Right lung (tissue), 5 donors: ENCODE results near the gene SPA17. TPM values are rescaled to one million over a fixed set of nuclear protein-coding genes. Genes with fewer than 3 reads are reported as not detected.

ENCODE experiments used
- DNase-seq, 2 donors: peaks; one replicate each; pipeline ENCODE4 v3.0.0-alpha.2; 2013
- polyA plus RNA-seq, 5 donors: library from polyadenylated mRNA; unstranded; fragments of 120-200 nt; gene quantifications; one replicate each; pipeline versions ENCODE4 v1.2.1 to v1.2.3, GENCODE V29; 2013; ENCODE audit warnings: inconsistent platforms in 1 of 5, low replicate concordance in 1 of 5; ENCODE audit not compliant: insufficient read length in 5 of 5, insufficient read depth in 1 of 5

SPA17 gene
- polyA plus RNA-seq, 5 donors = 12.3 to 19.1 (median 15.6) TPM

DNA sequence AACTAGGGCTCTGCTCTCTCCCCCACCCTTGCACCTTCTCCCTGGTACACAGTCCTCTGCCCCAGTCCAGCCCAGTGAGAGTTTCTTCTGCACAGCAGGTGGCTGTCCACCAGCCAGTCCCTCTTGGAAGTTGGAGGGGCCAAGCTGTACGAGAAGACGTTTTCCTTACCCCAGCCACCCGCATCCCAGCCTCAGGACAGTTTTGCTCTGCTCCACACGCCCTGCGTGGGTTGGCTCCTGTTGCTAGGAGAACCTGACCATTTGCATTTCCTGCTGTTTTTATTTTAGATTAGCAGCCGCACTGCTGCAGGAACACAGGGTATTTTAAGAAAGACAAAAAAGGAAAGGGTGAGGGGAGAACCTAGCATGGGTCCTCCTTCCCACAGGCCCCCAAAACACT is 48.5 kb downstream of the SPA17 start:
- DNase-seq = no peak

DNA sequence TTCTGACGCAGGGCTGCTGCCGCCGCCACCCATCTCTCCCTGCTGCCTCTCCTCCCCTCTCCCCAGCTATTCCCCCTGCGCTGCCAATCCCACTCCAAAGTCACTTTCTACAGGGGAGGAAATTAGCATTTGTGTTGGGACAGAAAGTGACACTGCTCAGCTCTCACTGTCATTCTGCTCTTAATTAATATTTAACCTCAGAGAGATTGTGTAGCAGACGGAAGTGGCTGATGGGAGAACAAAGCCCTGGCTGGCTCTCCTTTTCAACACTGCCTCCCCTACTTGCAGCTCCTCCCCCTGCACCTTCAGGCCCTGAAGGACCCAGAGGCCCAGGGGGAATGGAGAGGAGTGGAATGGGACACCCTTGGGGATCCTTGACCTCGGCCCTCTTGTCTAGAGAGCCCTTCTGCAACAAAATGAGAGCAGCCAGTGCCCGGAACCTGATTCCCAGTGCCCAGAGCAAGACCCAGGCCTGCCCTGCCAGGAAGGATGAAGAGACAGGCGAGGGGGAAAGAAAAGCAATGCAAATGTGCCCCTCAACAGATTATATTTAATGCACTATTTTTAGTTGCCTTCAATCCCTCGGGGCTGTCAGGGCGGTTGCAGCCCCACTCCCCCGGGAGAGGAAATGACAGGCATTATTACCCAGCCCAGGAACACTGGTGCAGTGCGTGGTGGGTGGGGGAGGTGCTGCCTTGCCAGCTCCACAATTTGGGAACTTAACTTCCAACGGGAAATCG is 51.4 kb downstream of the SPA17 start:
- peak in 1 of 2 donors; percentile 60 for DNase-seq

DNA sequence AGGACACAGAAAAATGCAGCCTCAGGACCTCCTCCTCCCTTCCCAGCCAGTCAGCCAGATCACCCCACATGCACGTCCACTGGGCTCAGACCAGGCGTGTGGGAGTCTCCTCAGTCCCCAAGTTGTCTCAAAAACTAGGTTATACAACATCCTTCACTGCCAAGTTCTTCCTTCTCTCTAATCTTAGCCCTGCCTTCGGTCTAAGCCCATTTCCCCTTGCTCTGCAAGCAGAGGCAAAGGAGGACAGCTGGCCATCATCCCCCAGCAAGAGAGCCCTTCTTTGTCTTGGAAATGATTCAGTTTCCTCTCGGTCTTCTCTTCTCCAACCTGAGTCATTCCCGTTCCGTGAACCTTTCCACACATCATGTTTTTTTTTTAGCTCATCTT is 52.0 kb downstream of the SPA17 start:
- DNase-seq = no peak

DNA sequence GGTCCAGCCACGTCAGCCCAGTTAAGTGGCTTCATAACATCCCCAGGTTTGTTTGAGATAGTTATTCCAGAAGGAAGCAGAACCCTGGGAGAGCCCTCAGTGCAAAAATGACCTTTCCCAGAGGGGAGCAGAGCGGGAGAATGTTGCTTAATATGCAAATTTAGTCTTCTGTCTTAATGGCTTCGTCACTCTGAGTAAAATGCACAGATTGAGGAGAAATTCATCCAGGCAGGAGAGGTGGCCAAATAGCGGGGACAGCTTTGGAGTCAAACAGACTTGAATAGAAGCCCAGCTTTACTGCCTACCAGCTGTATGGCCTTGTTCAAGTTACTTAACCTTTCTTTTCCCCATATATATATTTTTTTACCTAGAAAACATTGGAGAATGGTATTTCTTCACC is 53.8 kb downstream of the SPA17 start:
- no peak for DNase-seq

DNA sequence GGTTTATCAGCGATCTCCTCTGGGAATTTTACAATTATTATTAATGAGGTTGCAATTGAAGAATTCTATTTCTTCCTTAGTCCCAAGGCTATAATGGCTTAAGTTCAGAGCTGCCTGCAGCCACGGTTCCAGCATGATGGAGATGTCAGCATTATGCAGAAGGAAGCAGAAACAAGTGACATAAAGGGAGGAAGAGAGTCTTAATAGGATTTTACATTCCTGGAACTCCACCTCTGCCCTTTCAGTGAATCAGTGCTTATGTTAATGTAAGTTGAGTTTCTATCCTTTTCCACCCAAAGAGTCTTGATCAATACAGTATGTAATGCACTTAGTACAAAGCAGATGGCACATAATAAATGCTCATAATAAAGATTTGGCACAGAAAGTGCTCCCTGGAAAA is 54.4 kb downstream of the SPA17 start:
- no peak for DNase-seq

DNA sequence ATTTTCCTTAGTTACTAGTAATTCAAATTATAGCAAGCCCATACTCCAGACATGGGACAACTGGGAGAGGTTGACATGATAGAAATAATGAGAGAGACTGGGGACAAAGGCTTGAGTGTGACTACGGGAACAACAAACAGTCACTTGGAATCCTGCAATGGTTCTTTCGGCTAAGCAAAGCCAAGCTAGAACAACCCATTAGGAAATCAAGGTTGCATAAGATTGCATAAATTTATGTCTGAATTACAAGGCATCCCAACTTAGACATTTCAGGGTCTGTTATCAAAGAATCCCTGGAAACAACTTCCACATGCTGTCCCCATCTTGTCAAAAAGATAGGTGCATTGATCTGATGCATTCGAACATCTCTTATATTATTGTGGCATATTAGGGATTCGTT is 55.9 kb downstream of the SPA17 start:
- DNase-seq = no peak

DNA sequence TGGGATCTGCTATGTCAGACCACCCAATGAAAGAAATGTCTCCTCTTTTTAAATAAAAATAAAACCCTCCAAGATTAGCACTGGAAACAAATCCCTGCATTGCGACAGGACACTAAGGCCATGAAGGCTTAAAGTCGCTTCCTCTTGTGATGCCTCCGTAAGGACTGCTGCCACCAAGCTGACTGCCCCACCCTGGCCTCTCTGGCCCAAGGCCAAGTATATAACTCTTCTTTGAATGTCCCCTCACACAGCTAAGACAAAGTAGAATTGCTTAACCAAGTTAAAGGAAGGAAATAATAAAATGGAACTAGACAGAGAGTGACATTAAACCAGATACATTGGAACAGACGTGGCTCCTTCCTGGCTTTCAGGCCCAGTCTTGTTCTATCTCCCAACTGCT is 58.5 kb downstream of the SPA17 start:
- no peak for DNase-seq

DNA sequence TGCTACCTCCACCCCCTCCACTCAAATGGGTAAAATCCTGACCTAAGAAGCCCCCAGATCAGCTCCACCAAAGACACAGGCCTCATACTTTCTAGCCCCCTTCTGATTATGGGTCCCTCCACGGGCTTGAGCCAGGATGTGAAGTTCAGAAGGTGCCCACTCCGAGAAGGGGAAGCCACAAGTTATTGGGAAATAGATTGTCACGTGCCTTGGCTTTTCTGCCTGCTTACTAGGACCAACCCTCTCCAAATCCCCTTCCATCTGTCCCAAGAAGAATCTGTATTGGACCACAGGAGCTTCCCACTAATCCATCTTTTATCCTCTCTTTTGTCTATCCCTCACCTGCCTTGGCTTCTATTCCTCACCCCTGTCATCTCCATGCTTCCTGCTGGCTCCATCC is 63.0 kb downstream of the SPA17 start:
- DNase-seq = no peak

DNA sequence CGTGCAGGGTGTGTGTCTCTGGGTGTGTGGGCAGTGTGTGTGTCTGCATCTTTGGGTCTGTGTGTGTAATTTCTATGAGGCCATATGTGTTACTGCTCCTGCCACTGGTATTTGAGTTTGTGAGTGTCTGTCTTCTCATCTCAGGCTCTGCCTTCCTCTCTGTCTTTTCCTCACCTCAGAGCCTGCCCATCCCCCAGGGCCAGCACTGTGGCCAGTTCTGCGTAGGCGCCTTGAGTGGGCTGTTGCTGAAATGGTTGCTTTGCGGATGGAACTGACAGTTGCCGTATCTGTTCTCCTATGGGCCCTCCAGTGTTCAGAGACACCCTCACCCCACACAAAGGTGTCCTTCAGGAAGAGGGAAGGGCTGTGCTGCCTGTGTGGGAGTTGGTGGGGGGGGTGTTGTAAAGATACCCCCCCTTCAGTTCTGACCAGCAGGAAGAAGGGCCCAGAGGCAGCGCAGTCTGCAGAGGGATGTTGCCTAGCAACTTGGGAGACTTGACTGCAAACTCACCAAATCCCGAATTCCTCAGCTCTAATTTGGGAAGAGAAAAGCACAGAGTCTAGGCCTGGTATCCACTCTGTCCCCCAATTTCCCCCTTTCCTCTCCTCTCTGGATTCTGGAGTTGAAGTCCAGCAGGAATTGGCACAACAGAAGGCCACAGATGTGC is 64.1 kb downstream of the SPA17 start:
- DNase-seq = no peak

DNA sequence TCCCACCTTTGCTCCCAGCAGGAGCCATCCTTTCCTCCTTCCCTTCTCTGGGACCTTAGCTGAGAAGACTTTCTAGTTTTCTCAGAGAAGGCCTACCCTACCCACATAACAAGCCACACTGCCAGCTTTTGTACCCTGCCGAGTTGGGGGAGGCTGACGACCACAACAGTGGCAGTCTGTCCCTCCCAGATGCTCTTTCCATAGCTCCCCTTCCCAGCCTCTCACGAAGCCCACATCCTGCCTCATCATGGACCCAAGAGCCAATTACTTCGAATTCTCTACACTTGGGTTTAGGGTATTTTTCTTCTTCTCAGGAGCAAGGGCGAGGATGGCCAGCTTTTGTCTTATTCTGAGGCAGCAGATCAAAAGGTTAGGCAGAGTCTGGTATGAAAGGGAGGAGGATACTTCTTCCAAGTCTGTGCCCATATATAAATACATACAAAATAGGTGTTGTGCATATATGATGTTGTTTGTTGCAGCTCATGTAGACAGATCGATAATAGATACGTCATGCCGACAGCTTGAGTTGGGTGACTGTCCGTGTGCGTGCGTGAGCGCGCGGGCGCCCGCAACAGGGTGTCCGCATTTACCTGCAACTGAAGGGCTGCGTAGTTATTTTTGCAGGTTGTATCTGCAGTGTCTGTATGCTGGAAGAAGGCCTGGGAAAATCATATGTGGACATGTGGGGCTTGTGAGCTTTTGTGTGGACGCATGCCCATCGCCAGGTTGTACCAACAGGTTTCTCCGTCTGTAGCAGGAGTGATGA is 65.2 kb downstream of the SPA17 start:
- DNase-seq = no peak

DNA sequence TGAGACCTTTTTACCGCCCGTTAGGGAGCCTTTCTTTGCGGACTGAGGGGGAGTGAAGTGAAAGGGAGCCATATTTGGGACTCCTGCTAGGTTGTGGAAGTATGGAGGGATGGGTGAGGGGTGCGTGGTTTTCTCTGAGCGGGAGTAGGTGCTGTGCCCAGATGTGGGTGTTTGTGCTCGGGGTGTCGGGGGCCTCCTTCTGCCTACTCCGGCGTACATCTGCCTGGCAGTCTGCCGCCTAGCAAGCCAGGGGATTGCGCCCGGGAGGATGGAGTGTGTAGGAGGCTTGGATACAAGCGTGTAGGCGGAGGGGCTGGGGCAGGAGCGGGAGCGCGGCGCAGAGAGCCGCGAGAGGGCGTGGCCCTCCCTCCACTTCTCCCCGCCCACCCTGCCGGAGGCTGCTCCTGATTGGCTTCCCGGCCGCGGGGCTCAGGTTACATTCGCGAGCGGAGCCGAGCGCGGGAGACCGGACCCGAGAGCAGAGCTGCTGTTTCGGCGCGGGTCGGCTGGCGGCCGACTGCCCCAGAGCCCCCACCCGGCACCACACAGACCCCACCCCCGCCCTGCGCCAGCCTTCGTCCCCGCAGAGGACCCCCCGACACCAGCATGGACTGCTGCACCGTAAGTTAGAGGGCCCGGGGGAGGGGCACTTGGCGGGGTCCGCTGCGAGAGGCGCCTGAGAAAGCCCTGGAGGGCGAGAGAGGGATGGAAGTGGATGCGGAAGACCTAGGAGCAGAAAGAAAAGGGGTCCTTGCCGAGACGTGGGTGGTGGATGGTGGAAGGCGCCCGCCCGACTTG is 66.0 kb downstream of the SPA17 start, which contains the start of gene NRGN:
Gene NRGN, plus strand, starts transcription at position 464 of the 798 bp plus-strand sequence. Its CDS starts 143 bp downstream, at position 607.
- peak; percentile 88 to 91 for DNase-seq

DNA sequence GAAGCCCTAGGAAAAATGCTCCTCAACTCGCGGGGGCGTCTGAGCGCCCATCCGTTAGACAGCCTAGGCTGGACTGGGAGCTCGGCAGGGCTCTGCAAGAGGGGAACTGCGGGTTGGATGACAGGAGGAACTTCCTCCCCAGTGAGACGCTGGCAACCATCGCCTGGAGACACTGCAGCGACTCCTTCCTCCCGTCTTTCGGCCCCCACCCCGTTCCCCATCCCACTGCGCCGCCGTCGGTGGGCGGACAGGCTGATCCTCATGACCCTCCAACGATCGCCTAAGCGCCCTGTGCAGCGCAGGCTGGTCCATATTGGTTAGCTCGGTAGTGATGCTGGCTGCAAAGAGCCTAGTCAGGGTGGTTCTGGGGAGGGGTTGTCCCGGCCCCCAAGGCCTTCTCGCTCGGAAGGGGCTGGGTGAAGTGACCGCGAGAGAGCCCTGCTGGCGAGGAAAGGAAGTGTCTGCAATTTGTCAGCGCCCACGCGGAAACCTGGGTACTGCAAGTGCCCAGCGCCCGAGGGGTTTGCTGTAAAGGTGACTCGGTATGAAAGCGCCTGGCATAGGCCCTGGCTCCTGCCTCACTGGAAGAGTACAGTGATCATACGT is 66.7 kb downstream of the SPA17 start:
- no peak for DNase-seq

DNA sequence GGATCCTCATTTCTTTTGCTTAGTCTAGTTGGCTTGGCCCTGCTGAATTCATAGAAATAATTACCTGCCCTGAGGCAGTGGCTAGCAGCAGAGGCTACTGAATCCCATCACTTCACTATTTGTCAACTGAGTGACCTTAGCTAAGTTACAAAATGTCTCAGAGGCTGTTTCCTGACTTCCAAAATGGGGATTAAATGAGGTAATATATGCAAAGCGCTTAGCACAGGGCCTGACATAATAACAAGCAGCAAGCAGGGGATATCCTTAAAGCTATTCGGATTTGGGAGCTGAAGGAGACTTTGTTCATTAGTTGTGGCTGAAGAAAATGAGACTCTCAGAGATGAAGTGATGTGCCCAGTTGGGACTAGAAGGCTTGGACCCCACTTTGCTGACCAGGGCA is 68.9 kb downstream of the SPA17 start:
- DNase-seq = no peak

DNA sequence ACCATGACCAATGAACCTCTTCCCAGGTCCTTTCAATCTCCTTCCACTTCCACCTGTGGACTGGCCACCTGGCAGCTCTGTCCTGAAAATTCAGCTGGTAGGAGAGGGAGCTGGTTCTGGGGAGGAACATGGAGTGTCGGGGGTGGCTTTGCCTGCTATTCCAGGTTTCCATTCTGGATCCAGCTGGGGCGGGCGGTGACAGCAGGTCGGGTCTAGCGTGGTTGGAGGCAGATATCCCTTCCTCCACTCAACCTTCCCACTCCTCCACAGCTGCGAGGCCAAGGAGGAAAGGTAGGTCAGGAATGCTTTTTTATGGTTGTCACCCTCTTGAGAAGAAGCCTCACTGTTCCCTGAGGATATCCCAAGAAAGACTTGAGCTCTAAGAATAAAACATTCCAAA is 69.3 kb downstream of the SPA17 start:
- no peak for DNase-seq

DNA sequence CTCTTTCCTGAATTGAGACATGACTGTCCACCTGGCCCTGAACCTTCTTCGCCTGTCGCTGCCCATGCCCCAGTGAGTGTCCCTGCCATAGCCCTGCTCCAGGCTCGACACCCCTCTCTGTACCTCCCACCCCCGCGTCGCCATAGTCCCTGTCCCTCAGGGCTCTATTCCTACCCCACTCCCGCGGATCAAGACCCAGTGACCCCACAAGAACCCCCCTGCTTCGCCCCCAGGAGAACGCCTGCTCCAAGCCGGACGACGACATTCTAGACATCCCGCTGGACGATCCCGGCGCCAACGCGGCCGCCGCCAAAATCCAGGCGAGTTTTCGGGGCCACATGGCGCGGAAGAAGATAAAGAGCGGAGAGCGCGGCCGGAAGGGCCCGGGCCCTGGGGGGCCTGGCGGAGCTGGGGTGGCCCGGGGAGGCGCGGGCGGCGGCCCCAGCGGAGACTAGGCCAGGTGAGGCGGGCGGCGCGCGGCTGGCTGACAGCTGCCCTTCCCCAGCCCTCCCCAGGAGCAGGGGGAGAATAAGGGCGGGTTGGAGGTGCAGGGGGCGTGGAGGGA is 71.6 kb downstream of the SPA17 start:
- no peak for DNase-seq

DNA sequence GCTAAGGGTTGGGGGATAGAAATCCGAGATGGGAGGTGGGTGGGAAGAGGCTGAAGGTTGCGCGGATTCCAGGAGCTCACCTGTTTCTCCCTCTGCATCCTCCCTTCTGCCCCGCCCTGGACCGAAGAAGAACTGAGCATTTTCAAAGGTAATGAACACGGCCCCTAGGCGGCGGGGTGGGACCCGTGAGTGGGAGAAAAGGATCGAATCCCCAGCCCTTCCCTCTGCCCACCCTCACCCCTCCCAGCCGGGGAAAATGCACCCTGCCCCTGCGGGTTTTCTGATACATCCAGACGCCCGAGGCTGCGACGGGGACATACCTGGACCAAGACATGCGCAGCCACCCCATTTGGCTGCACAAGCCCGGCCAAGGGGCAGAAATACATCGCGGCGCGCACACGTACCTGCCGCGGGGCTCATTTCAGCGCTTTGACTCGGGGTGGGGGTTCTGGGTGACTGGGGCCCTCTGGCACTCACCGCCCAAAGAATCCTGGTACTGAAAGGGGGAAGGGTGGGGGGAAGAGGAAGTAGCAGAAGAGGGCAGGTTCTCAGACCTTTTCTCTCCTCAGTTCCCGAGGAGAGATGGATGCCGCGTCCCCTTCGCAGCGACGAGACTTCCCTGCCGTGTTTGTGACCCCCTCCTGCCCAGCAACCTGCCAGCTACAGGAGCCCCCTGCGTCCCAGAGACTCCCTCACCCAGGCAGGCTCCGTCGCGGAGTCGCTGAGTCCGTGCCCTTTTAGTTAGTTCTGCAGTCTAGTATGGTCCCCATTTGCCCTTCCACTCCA is 72.3 kb downstream of the SPA17 start:
- no peak for DNase-seq

DNA sequence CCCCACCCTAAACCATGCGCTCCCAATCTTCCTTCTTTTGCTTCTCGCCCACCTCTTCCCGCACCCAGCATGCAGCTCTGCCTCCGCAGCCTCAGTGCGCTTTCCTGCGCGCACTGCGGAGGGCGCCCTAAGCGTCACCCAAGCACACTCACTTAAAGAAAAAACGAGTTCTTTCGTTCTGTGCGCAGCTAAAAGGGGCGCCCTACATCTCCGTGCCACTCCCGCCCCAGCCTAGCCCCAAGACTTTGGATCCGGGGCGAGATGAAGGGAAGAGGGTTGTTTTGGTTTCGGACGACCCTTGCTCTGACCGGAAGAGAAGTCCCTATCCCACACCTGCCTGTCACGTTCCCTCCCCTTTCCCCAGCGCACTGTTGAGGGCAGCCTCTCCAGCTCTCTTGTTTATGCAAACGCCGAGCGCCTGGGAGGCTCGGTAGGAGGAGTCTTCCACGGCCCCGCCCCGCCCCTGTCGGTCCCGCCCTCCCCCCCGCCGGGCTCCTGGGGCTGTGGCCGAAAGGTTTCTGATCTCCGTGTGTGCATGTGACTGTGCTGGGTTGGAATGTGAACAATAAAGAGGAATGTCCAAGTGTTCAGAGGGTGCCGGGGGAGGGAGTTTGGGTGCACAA is 73.0 kb downstream of the SPA17 start:
- no peak for DNase-seq
